ENCODE data around the gene PODNL1.

- TF ChIP-seq CTCF (IDR thresholded peaks at IDR 0.05) (no peak), POLR2A (IDR thresholded peaks at IDR 0.05) (peak in 1 of 4 donors; percentile 48), POLR2AphosphoS5 (IDR thresholded peaks at IDR 0.05) (peak; percentile 6 to 50), EP300 (IDR thresholded peaks at IDR 0.05) (no peak)
Observed at GRCh38 chr19:13987101-13987890, 49.1 kb upstream of the PODNL1 start.

Measured in upper lobe of left lung (tissue), 4 donors.